COLO668 (cell line): ENCODE measurements around the gene SYN1.
A peak's percentile ranks its signal among the peaks of the same experiment; 100 is the strongest.

Source experiments
- DNase-seq: peaks from one replicate; lab custom pipeline; 2025; ENCODE audit not compliant: unreplicated experiment; lab: John Stamatoyannopoulos, UW

SYN1 gene

GRCh38 chrX:47539860-47540259 is 79.8 kb downstream of the SYN1 start:
- no peak for DNase-seq

GRCh38 chrX:47530049-47530448 is 89.6 kb downstream of the SYN1 start:
- no peak for DNase-seq

- no peak for DNase-seq
Observed at GRCh38 chrX:47529548-47529947, 90.1 kb downstream of the SYN1 start.

GRCh38 chrX:47523713-47524166 is 95.9 kb downstream of the SYN1 start:
- DNase-seq = no peak

DNA sequence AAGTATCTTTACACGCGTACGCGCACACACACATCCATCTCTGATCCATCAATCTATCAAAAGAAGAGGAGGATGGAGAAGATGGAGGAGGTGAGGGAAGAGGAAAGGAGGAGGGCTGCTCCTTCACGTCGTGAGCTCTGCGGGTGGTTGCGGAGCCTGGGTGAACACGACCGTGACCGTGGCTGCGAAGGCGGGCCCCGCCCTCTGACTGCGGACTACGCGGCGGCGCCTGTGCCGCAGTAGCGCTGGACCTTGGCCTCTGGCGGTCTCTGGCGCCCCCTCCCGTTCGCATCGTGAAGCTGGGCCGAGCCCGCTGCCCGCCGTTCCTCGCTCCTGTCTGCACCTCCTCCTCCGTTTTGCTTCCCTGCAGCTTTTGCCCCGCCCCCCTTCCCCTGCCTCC is 96.4 kb downstream of the SYN1 start:
- DNase-seq = peak; percentile 78
